ENCODE measurements around the gene BEST2. TPM values are rescaled to one million over a fixed set of nuclear protein-coding genes. Genes with fewer than 3 reads are reported as not detected.
"Not testable (repeated sequence)": the region's sequence is repeated elsewhere in the genome, so short reads cannot be mapped to it uniquely, and the experiment has no call there.

Gene BEST2
- total RNA-seq, 2 experiments from 2014 or later = not detected

- no peaks in the 10 kb centered on the region for H3K9me3 Mint-ChIP-seq
- no peak for DNase-seq
- no peak overlapping the region for H3K27ac Mint-ChIP-seq
- H3K36me3 Mint-ChIP-seq (ENCODE audit: low read depth) = peaks cover 36% of the 10 kb centered on the region
- H3K27me3 Mint-ChIP-seq = no peaks in the 10 kb centered on the region
- H3K4me3 Mint-ChIP-seq = no peak overlapping the region
- POLR2A ChIA-PET = interaction anchor here (1.0 to 14.7 kb wide), 2 partner anchors 16 to 21 kb away, joined by 3 to 574 read pairs; partner anchors contain the start of gene HOOK2
- CTCF ChIA-PET = interaction anchor here (0.6 to 13.9 kb wide), 8 partner anchors 9 to 100 kb away, joined by 3 to 419 read pairs (median 6); partner anchors contain the start of genes HOOK2 and RNASEH2A
- peaks cover 44% of the 10 kb centered on the region for H3K4me1 Mint-ChIP-seq
These were observed 45.6 kb downstream of the BEST2 start for GRCh38 chr19:12797141-12797587.

DNA sequence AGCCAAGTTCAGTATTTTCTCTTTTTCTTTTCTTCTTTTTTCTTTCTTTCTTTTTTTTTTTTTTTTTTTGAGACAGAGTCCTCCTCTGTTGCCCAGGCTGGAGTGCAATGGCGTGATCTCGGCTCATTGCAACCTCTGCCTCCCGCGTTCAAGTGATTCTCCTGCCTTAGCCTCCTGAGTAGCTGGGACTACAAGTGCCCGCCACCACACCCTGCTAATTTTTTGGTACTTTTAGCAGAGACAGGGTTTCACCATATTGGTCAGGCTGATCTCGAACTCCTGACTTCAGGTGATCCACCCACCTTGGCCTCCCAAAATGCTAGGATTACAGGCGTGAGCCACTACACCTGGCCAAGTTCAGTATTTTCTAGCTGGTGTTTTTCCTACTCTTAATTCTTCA, 46.0 kb downstream of the BEST2 start:
- ChIA-PET CTCF (interaction anchor here (0.6 to 13.9 kb wide), 8 partner anchors 9 to 101 kb away, joined by 3 to 419 read pairs (median 6); partner anchors contain the start of genes HOOK2 and RNASEH2A), POLR2A (interaction anchor here (14.7 kb wide), 1 partner anchor 21 kb away, joined by 574 read pairs; the partner anchor contains the start of gene HOOK2)
- H3K4me3 Mint-ChIP-seq, H3K27ac Mint-ChIP-seq, DNase-seq, H3K27me3 Mint-ChIP-seq, H3K9me3 Mint-ChIP-seq: not testable (repeated sequence)
- Mint-ChIP-seq H3K4me1 (peaks cover 49% of the 10 kb centered on the region), H3K36me3 (ENCODE audit: low read depth) (peaks cover 33% of the 10 kb centered on the region)

DNA sequence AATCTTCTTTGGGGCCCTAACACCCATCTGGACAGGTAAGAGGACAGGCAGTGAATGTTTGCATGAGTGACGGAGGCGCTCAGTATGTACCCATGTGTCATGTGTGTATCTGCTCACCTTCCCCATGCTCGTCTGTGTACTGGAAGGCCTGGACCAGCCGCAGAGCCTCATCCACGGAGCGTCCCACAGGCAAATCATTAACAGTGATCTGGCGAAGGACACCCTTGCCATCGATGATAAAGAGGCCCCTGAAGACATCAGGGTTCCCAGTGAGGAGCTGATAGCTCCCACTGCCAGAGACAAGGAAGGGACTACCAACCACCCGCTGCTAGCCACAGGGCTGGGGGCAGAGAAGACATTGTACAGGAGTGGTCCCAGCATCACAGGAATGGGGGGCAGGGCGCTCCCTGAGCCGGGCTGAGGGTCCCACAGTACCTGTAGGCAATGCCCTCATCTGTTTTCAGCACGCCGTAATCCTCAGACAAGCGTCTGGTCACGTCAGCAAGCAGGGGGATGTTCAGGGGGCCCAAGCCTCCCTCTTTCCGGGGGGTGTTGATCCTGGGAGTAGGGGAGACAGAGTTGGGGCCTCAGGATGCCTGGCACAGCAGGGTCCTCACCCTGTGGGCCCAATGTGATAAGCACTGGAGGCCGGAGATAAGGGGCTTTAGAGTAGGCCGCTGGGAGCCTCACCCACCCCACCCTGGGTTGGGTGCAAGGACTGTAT, 48.3 kb downstream of the BEST2 start:
- H3K4me3 Mint-ChIP-seq = peak overlapping the region; percentile 24
- peaks cover 25% of the 10 kb centered on the region for H3K36me3 Mint-ChIP-seq (ENCODE audit: low read depth)
- no peaks in the 10 kb centered on the region for H3K9me3 Mint-ChIP-seq
- DNase-seq = no peak
- no peak overlapping the region for H3K27ac Mint-ChIP-seq
- CTCF ChIA-PET = interaction anchor here (0.6 to 13.9 kb wide), 7 partner anchors 22 to 170 kb away, joined by 3 to 419 read pairs (median 5); no protein-coding TSS in a partner anchor
- POLR2A ChIA-PET = interaction anchor here (1.0 to 14.7 kb wide), 6 partner anchors 8 to 85 kb away, joined by 3 to 574 read pairs (median 12); partner anchors contain the start of genes HOOK2, JUNB and TRIR
- H3K27me3 Mint-ChIP-seq = no peaks in the 10 kb centered on the region
- peaks cover 40% of the 10 kb centered on the region for H3K4me1 Mint-ChIP-seq

- H3K4me1 Mint-ChIP-seq = peaks cover 40% of the 10 kb centered on the region
- peak overlapping the region; percentile 87 for H3K4me3 Mint-ChIP-seq
- no peak for DNase-seq
- H3K27ac Mint-ChIP-seq = peak overlapping the region; percentile 50
- ChIA-PET POLR2A (interaction anchor here (0.7 to 14.7 kb wide), 7 partner anchors 8 to 137 kb away, joined by 3 to 574 read pairs (median 9); partner anchors contain the start of genes CALR, HOOK2, JUNB and TRIR), CTCF (interaction anchor here (1.4 to 13.9 kb wide), 4 partner anchors 23 to 48 kb away, joined by 5 to 419 read pairs (median 94); no protein-coding TSS in a partner anchor)
- H3K36me3 Mint-ChIP-seq (ENCODE audit: low read depth) = peaks cover 25% of the 10 kb centered on the region
- H3K9me3 Mint-ChIP-seq = no peaks in the 10 kb centered on the region
- H3K27me3 Mint-ChIP-seq = no peaks in the 10 kb centered on the region
These were observed 48.8 kb downstream of the BEST2 start for GRCh38 chr19:12800466-12800770.

DNA sequence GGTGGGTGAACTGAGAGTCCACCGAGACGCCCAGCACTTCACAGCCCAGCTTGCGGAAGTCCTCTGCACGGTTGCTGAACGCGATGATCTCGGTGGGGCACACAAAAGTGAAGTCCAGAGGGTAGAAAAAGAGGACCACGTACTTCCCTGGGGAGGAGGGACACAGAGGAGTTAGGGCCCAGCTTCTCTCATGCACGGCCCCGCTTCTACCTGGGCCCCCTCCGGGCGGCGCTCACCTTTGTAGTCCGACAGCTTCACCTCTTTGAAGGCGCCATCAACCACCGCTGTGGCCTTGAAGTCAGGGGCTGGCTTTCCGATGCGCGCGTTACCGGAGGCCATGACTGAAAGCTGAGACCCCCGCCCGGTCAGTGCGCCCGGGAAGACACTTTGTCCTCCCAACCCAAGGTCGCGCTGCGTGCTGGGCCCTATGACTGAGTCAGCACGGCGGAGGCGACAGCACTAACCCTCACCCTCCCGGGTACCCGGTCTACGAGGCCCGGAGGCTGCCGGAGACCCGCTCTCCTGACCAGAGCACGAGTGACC, 49.4 kb downstream of the BEST2 start:
- H3K36me3 Mint-ChIP-seq (ENCODE audit: low read depth) = peaks cover 25% of the 10 kb centered on the region
- no peaks in the 10 kb centered on the region for H3K27me3 Mint-ChIP-seq
- H3K27ac Mint-ChIP-seq = peak overlapping the region; percentile 64
- no peaks in the 10 kb centered on the region for H3K9me3 Mint-ChIP-seq
- H3K4me3 Mint-ChIP-seq = peak overlapping the region; percentile 87
- peak; percentile 34 for DNase-seq
- ChIA-PET CTCF (interaction anchor here (1.4 to 13.9 kb wide), 3 partner anchors 24 to 46 kb away, joined by 5 to 419 read pairs (median 183); no protein-coding TSS in a partner anchor), POLR2A (interaction anchor here (0.7 to 14.7 kb wide), 8 partner anchors 9 to 137 kb away, joined by 3 to 574 read pairs (median 6); partner anchors contain the start of genes CALR, HOOK2, JUNB and TRIR)
- H3K4me1 Mint-ChIP-seq = peaks cover 37% of the 10 kb centered on the region

GRCh38 chr19:12801466-12802266, 50.1 kb downstream of the BEST2 start, which contains the start of the genes PRDX2 and THSD8:
PRDX2 (minus strand) TSS chr19:12801800; CDS start chr19:12801261, 539 bp downstream.
THSD8 (plus strand) TSS chr19:12802069; CDS start chr19:12802072, 3 bp downstream.
- peaks cover 37% of the 10 kb centered on the region for H3K4me1 Mint-ChIP-seq
- peak within 1 kb of the TSS; percentile 87 for H3K4me3 Mint-ChIP-seq
- POLR2A ChIA-PET = interaction anchor here (0.7 to 14.7 kb wide), 9 partner anchors 10 to 136 kb away, joined by 3 to 574 read pairs (median 4); partner anchors contain the start of genes GET3, HOOK2, JUNB and TRIR
- H3K27me3 Mint-ChIP-seq = no peaks in the 10 kb centered on the region
- H3K27ac Mint-ChIP-seq = peak within 1 kb of the TSS; percentile 64
- H3K9me3 Mint-ChIP-seq = no peaks in the 10 kb centered on the region
- H3K36me3 Mint-ChIP-seq (ENCODE audit: low read depth) = peaks cover 23% of the 10 kb centered on the region
- DNase-seq = peak; percentile 83
- CTCF ChIA-PET = interaction anchor here (0.7 to 13.9 kb wide), 5 partner anchors 24 to 84 kb away, joined by 3 to 419 read pairs (median 4); no protein-coding TSS in a partner anchor

- no peak for DNase-seq
- Mint-ChIP-seq H3K4me1 (peaks cover 43% of the 10 kb centered on the region), H3K4me3 (peak overlapping the region; percentile 87), H3K27ac (peak overlapping the region; percentile 18), H3K27me3 (no peaks in the 10 kb centered on the region), H3K9me3 (no peaks in the 10 kb centered on the region), H3K36me3 (ENCODE audit: low read depth) (peaks cover 27% of the 10 kb centered on the region)
- ChIA-PET CTCF (interaction anchor here (0.7 to 13.9 kb wide), 6 partner anchors 11 to 83 kb away, joined by 3 to 419 read pairs (median 4); partner anchors contain the start of gene JUNB), POLR2A (interaction anchor here (0.7 to 14.7 kb wide), 8 partner anchors 10 to 135 kb away, joined by 3 to 574 read pairs (median 6); partner anchors contain the start of genes GET3, HOOK2, JUNB and TRIR)
These were observed 50.9 kb downstream of the BEST2 start for GRCh38 chr19:12802267-12803106.

- ChIA-PET POLR2A (interaction anchor here (0.9 to 14.7 kb wide), 4 partner anchors 9 to 70 kb away, joined by 3 to 574 read pairs (median 36); partner anchors contain the start of genes HOOK2, JUNB and TRIR), CTCF (interaction anchor here (1.6 to 13.9 kb wide), 2 partner anchors 26 to 41 kb away, joined by 5 to 419 read pairs; no protein-coding TSS in a partner anchor)
- H3K9me3 Mint-ChIP-seq = no peaks in the 10 kb centered on the region
- H3K27me3 Mint-ChIP-seq = no peaks in the 10 kb centered on the region
- peaks cover 31% of the 10 kb centered on the region for H3K36me3 Mint-ChIP-seq (ENCODE audit: low read depth)
- no peak overlapping the region for H3K4me3 Mint-ChIP-seq
- DNase-seq = no peak
- H3K27ac Mint-ChIP-seq = no peak overlapping the region
- peaks cover 47% of the 10 kb centered on the region for H3K4me1 Mint-ChIP-seq
These were observed 52.5 kb downstream of the BEST2 start for GRCh38 chr19:12804051-12804450.

DNA sequence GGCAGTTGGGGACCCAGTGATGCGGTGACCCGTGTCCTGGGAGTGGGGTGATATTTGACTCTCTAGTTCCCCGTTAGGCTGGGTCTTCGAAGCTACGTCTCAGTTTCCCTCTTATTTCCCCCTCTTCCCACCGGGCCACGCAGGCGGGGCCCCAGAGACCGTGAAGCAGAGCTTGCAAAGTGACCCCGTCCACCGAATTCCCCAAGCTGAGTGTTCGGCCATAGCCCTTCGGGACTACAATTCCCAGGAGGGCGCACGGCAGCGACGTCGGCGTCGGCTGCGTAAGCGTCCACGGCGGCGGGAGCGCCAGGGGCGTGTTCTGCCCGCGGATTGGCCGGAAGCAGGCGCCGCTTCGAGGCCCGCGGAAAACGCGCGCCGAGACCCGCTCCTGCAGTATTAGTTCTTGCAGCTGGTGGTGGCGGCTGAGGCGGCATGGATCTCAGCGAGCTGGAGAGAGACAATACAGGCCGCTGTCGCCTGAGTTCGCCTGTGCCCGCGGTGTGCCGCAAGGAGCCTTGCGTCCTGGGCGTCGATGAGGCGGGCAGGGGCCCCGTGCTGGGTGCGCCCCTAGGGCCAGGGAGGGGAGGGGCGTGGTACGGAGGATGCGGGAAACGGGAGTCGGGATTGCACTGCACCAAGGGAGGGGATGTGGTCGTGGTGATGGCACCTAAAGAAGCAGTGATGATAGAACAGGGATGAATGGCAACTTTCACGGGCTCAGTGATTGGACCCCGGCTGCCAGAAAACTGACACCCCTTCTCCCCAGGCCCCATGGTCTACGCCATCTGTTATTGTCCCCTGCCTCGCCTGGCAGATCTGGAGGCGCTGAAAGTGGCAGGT, 54.9 kb downstream of the BEST2 start, which contains the start of gene RNASEH2A:
RNASEH2A (plus strand) TSS at position 343 of the 840 bp plus-strand sequence; CDS start at position 433, 90 bp downstream.
- peak; percentile 92 for DNase-seq
- H3K27me3 Mint-ChIP-seq = no peaks in the 10 kb centered on the region
- peak within 1 kb of the TSS; percentile 95 for H3K4me3 Mint-ChIP-seq
- peak within 1 kb of the TSS; percentile 83 for H3K27ac Mint-ChIP-seq
- H3K4me1 Mint-ChIP-seq = peaks cover 32% of the 10 kb centered on the region
- H3K36me3 Mint-ChIP-seq (ENCODE audit: low read depth) = peaks cover 24% of the 10 kb centered on the region
- CTCF ChIA-PET = interaction anchor here (0.6 to 2.9 kb wide), 12 partner anchors 9 to 192 kb away, joined by 3 to 16 read pairs (median 3); partner anchors contain the start of genes JUNB and RTBDN
- no peaks in the 10 kb centered on the region for H3K9me3 Mint-ChIP-seq
- POLR2A ChIA-PET = interaction anchor here (0.5 to 2.1 kb wide), 12 partner anchors 11 to 207 kb away, joined by 3 to 14 read pairs (median 4); partner anchors contain the start of genes GET3, JUNB and TRIR

All from activated CD4-positive, alpha-beta memory T cell treated with anti-CD3 and anti-CD28 coated beads, Interleukin-2, amount 10 ng/mL, durations not matched to agents 7 days and 5 days (primary cell).